Neural cell (in vitro differentiated cells): ENCODE measurements around the gene KRTAP2-4. TPM values are rescaled to one million over a fixed set of nuclear protein-coding genes. Genes with fewer than 3 reads are reported as not detected.
"Not testable (repeated sequence)": the region's sequence is repeated elsewhere in the genome, so short reads cannot be mapped to it uniquely, and the experiment has no call there.

Experiments used
- H2AFZ ChIP-seq: fragments of 200-600, 300-800 bp; sonication (generic), shearing (Covaris generic); 2 replicates; pipeline ENCODE4 v1.6.0; 2014; ENCODE audit warnings: low read depth, mild to moderate bottlenecking, antibody characterized with exemption, low read length, moderate library complexity
- H3F3A ChIP-seq: fragments of 200-600 bp; shearing (Covaris generic); 2 replicates; pipeline ENCODE4 v1.6.1; 2016; ENCODE audit warnings: mild to moderate bottlenecking, moderate library complexity, mixed read lengths, antibody characterized with exemption, low read length; ENCODE audit not compliant: insufficient read depth, poor library complexity, severe bottlenecking
- H3K27ac ChIP-seq: fragments of 200-600, 300-800 bp; sonication (generic), shearing (Covaris generic); 2 replicates; pipeline ENCODE4 v1.5.1; 2014; ENCODE audit warnings: mild to moderate bottlenecking, low read length, moderate library complexity
- H3K27me3 ChIP-seq: fragments of 300-800, 200-600 bp; sonication (generic), shearing (Covaris generic); 2 replicates; pipeline ENCODE4 v1.6.0; 2014; ENCODE audit warnings: mild to moderate bottlenecking, low read depth, low read length, moderate library complexity; ENCODE audit not compliant: insufficient read depth
- H3K36me3 ChIP-seq: fragments of 300-800, 200-600 bp; sonication (generic), shearing (Covaris generic); 2 replicates; pipeline ENCODE4 v1.5.1; 2014; ENCODE audit warnings: mild to moderate bottlenecking, antibody characterized with exemption, low read length, moderate library complexity; ENCODE audit not compliant: insufficient read depth
- H3K4me2 ChIP-seq: fragments of 300-800, 200-600 bp; sonication (generic), shearing (Covaris generic); 2 replicates; pipeline ENCODE4 v1.6.0; 2014; ENCODE audit warnings: mild to moderate bottlenecking, low read length
- H3K4me3 ChIP-seq: fragments of 300-800, 200-600 bp; sonication (generic), shearing (Covaris generic); 2 replicates; pipeline ENCODE4 v1.5.1; 2014; ENCODE audit warnings: mild to moderate bottlenecking, low read length, moderate library complexity
- H3K79me2 ChIP-seq: fragments of 200-600 bp; shearing (Covaris generic); replicated peaks from 2 replicates; pipeline ENCODE4 v1.6.0; 2014; ENCODE audit warnings: mild to moderate bottlenecking, low read length, moderate library complexity; ENCODE audit not compliant: insufficient read depth
- H3K9ac ChIP-seq: fragments of 300-800, 200-600 bp; sonication (generic), shearing (Covaris generic); 2 replicates; pipeline ENCODE4 v1.6.1; 2016; ENCODE audit warnings: mild to moderate bottlenecking, low read length, mixed read lengths
- H3K9me2 ChIP-seq: fragments of 200-600 bp; shearing (Covaris generic); 2 replicates; pipeline ENCODE4 v1.6.1; 2016; ENCODE audit warnings: mild to moderate bottlenecking, low read length, mixed read lengths; ENCODE audit not compliant: insufficient read depth
- H3K9me3 ChIP-seq: fragments of 200-600, 300-800 bp; sonication (generic), shearing (Covaris generic); 2 replicates; pipeline ENCODE4 v1.6.1; 2016; ENCODE audit warnings: mild to moderate bottlenecking, mixed run types, low read length, moderate library complexity, mixed read lengths
- H4K20me1 ChIP-seq: fragments of 200-600 bp; shearing (Covaris generic); 2 replicates; pipeline ENCODE4 v1.6.1; 2016; ENCODE audit warnings: mild to moderate bottlenecking, mixed run types; ENCODE audit not compliant: insufficient read depth
- EP300 ChIP-seq: fragments of 450-650 bp; conservative IDR thresholded peaks from 2 replicates; pipeline ENCODE4 v1.6.1; 2014; ENCODE audit warnings: antibody characterized with exemption, mild to moderate bottlenecking, moderate library complexity; ENCODE audit not compliant: poor library complexity, severe bottlenecking
- EZH2 ChIP-seq: fragments of 200-600, 300-800 bp; shearing (Covaris generic), sonication (generic); IDR thresholded peaks from 2 replicates; pipeline ENCODE4 v1.6.1; 2014; ENCODE audit warnings: antibody characterized with exemption, low read length, borderline replicate concordance, mild to moderate bottlenecking; ENCODE audit not compliant: insufficient read depth, poor library complexity, severe bottlenecking
- MXI1 ChIP-seq: fragments of 450-650 bp; conservative IDR thresholded peaks from 2 replicates; pipeline ENCODE4 v1.6.1; 2014; ENCODE audit warnings: antibody characterized with exemption, mild to moderate bottlenecking; ENCODE audit not compliant: poor library complexity, severe bottlenecking
- POLR2AphosphoS5 ChIP-seq: IDR thresholded peaks from 2 replicates; pipeline ENCODE4 v1.6.1; 2012
- RAD21 ChIP-seq: fragments of 450-650 bp; conservative IDR thresholded peaks from 2 replicates; pipeline ENCODE4 v1.6.1; 2014; ENCODE audit warnings: antibody characterized with exemption, mild to moderate bottlenecking, moderate library complexity
- SMC3 ChIP-seq: fragments of 450-650 bp; conservative IDR thresholded peaks from 2 replicates; pipeline ENCODE4 v1.6.1; 2014; ENCODE audit warnings: antibody characterized with exemption, mild to moderate bottlenecking, moderate library complexity; ENCODE audit not compliant: poor library complexity
- TAF1 ChIP-seq: IDR thresholded peaks from 2 replicates; pipeline ENCODE4 v1.6.1; 2012; ENCODE audit warnings: low read depth
- polyA plus RNA-seq: library from polyadenylated mRNA; depleted of rRNA; stranded (reverse); fragments of >200 nt; gene quantifications from 2 replicates; pipeline ENCODE4 v1.2.3, GENCODE V29; 2014
- TF ChIP-seq, protein P1 (sequence below): fragments of 450-650 bp; IDR thresholded peaks from 2 replicates; pipeline ENCODE4 v1.5.1; 2014; ENCODE audit warnings: antibody characterized with exemption, mild to moderate bottlenecking, moderate library complexity; ENCODE audit not compliant: poor library complexity, severe bottlenecking
- TF ChIP-seq, protein P2 (sequence below): IDR thresholded peaks from 2 replicates; pipeline ENCODE4 v1.6.1; 2012; ENCODE audit warnings: borderline replicate concordance

The KRTAP2-4 gene
- polyA plus RNA-seq, 1 donor from 2014 or later = not detected

DNA sequence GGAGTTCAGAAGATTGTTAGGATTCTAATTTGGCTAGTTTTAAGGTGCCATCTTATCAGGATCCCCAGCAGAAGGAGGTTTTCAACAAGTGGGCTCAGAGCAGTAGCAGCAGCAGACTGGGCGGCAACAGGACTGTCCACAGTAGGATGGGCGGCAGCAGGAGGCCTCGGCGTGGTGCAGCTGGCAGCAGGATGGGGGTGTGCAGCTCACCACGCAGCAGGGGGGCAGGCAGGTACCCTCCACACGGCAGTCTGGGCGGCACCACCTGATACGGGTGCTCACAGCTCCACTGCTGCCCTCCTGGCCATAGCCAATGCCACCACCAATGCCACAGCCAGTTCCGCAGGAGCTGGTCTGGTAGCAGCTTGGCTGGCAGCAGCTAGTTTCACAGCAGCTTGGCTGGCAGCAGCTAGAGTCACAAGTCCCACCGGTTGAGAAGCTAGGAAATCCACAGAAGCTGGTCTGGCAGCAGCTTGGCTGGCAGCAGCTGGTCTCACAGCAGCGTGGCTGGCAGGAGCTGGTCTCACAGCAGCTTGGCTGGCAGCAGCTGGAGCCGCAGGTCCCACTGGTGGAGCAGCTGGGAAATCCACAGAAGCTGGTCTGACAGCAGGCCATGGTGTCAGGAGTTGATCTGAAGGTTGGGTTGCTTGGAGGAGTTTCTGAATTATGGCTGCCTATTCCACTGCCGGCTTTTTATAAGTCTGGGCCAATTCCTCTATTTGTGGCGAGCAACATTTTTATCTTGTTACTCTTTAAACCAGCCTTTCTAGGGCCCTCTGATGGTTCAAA, 24.7 kb downstream of the KRTAP2-4 start, which contains the start of gene KRTAP1-1:
Gene KRTAP1-1, minus strand, starts transcription at position 668 of the 789 bp plus-strand sequence. Its CDS starts 53 bp downstream, at position 615.
- H3K4me2 ChIP-seq, H4K20me1 ChIP-seq, H3K9me3 ChIP-seq, H3K9ac ChIP-seq, H2AFZ ChIP-seq, H3K27ac ChIP-seq, H3K4me3 ChIP-seq, H3K79me2 ChIP-seq, H3F3A ChIP-seq, H3K27me3 ChIP-seq, H3K9me2 ChIP-seq, H3K36me3 ChIP-seq: not testable (repeated sequence)

DNA sequence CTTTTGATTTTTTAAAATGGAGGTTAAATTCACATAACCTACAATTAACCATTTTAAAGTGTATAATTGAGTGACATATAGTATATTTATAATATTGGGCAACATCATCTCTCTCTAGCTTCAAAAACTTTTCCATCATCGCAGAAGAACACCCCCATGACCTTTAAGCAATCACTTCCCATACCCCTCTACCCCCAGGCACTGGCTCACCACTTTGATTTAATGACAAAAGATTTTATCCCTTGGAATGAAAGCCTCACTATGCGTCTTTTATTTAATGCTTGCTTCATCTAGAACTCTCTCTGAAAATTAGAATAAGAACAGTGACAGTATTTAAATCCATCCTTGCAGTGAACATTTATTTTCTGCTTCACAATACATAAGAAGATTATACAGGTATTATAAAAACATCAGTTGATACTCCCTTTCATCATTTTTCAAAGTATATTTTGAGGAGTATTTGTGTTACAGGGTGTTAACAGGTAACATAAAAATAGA, 27.8 kb downstream of the KRTAP2-4 start:
- TF ChIP-seq SMC3 (no peak), EP300 (no peak)

DNA sequence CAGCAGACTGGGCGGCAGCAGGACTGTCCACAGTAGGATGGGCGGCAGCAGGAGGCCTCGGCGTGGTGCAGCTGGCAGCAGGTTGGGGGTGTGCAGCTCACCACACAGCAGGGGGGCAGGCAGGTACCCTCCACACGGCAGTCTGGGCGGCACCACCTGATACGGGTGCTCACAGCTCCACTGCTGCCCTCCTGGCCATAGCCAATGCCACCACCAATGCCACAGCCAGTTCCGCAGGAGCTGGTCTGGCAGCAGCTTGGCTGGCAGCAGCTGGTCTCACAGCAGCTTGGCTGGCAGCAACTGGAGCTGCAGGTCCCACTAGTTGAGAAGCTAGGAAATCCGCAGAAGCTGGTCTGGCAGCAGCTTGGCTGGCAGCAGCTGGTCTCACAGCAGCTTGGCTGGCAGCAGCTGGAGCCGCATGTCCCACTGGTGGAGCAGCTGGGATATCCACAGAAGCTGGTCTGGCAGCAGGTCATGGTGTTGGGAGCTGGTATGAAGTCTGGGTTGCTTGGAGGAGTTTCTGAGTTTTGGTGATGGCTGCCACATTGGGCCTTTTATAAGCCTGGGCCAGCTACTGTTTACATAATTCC, 31.2 kb downstream of the KRTAP2-4 start, which contains the start of gene KRTAP1-3:
Gene KRTAP1-3, minus strand, starts transcription at position 529 of the 590 bp plus-strand sequence. Its CDS starts 53 bp downstream, at position 476.
- not testable (repeated sequence) for H4K20me1 ChIP-seq, H3K9me3 ChIP-seq, H3F3A ChIP-seq, H3K36me3 ChIP-seq, H3K4me2 ChIP-seq, H2AFZ ChIP-seq, H3K79me2 ChIP-seq, H3K27ac ChIP-seq, H3K9ac ChIP-seq, H3K27me3 ChIP-seq, H3K4me3 ChIP-seq, H3K9me2 ChIP-seq

More for the DNA sequence above, 27.8 kb downstream of the KRTAP2-4 start:
- no peak overlapping the region for H3K4me2 ChIP-seq
- H3F3A ChIP-seq = no peaks in the 10 kb centered on the region
- no peaks in the 10 kb centered on the region for H3K9me3 ChIP-seq
- no peaks in the 10 kb centered on the region for H3K36me3 ChIP-seq
- H3K9me2 ChIP-seq = no peaks in the 10 kb centered on the region
- no peak overlapping the region for H3K9ac ChIP-seq
- no peak overlapping the region for H3K4me3 ChIP-seq
- H4K20me1 ChIP-seq = no peaks in the 10 kb centered on the region
- H3K27me3 ChIP-seq = no peaks in the 10 kb centered on the region
- no peaks in the 10 kb centered on the region for H3K79me2 ChIP-seq
- no peak overlapping the region for H2AFZ ChIP-seq
- H3K27ac ChIP-seq = no peak overlapping the region

DNA sequence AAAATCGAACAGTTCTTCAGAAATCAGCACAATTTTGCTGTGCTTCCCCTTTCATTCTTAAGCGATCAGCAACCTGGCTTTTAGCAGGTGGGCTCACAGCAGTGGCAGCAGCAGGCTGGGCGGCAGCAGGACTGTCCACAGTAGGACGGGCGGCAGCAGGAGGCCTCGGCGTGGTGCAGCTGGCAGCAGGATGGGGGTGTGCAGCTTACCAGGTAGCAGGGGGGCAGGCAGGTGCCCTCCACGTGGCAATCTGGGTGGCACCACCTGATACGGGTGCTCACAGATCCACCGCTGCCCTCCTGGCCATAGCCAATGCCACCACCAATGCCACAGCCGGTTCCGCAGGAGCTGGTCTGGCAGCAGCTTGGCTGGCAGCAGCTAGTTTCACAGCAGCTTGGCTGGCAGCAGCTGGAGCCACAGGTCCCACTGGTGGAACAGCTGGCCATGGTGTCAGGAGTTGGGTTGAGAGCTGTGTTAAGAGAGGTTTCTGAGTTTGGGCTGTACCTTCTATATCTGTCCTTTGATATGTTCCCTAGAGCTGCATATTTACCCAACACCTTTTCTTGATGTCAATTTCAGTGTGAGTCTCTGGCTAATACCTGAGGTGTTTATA, 35.9 kb downstream of the KRTAP2-4 start, which contains the start of gene KRTAP1-4:
Gene KRTAP1-4, minus strand, starts transcription at position 563 of the 613 bp plus-strand sequence. Its CDS starts 117 bp downstream, at position 446.
- Histone ChIP-seq H3K4me3 (no peak within 1 kb of the TSS), H2AFZ (no peak within 1 kb of the TSS), H4K20me1 (no peaks in the 10 kb centered on the region)

More for the DNA sequence above, 35.9 kb downstream of the KRTAP2-4 start, which contains the start of gene KRTAP1-4:
- no peaks in the 10 kb centered on the region for H3K79me2 ChIP-seq
- no peaks in the 10 kb centered on the region for H3K9me2 ChIP-seq
- no peaks in the 10 kb centered on the region for H3F3A ChIP-seq
- no peaks in the 10 kb centered on the region for H3K27me3 ChIP-seq
- H3K9ac ChIP-seq = no peak within 1 kb of the TSS
- no peaks in the 10 kb centered on the region for H3K36me3 ChIP-seq
- no peak within 1 kb of the TSS for H3K27ac ChIP-seq
- TF ChIP-seq TAF1 (no peak), EZH2 (no peak), MXI1 (no peak), EP300 (no peak), SMC3 (no peak), POLR2AphosphoS5 (no peak), RAD21 (no peak)
- TF ChIP-seq, protein P1, sequence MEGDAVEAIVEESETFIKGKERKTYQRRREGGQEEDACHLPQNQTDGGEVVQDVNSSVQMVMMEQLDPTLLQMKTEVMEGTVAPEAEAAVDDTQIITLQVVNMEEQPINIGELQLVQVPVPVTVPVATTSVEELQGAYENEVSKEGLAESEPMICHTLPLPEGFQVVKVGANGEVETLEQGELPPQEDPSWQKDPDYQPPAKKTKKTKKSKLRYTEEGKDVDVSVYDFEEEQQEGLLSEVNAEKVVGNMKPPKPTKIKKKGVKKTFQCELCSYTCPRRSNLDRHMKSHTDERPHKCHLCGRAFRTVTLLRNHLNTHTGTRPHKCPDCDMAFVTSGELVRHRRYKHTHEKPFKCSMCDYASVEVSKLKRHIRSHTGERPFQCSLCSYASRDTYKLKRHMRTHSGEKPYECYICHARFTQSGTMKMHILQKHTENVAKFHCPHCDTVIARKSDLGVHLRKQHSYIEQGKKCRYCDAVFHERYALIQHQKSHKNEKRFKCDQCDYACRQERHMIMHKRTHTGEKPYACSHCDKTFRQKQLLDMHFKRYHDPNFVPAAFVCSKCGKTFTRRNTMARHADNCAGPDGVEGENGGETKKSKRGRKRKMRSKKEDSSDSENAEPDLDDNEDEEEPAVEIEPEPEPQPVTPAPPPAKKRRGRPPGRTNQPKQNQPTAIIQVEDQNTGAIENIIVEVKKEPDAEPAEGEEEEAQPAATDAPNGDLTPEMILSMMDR = no peak
- TF ChIP-seq, protein P2, sequence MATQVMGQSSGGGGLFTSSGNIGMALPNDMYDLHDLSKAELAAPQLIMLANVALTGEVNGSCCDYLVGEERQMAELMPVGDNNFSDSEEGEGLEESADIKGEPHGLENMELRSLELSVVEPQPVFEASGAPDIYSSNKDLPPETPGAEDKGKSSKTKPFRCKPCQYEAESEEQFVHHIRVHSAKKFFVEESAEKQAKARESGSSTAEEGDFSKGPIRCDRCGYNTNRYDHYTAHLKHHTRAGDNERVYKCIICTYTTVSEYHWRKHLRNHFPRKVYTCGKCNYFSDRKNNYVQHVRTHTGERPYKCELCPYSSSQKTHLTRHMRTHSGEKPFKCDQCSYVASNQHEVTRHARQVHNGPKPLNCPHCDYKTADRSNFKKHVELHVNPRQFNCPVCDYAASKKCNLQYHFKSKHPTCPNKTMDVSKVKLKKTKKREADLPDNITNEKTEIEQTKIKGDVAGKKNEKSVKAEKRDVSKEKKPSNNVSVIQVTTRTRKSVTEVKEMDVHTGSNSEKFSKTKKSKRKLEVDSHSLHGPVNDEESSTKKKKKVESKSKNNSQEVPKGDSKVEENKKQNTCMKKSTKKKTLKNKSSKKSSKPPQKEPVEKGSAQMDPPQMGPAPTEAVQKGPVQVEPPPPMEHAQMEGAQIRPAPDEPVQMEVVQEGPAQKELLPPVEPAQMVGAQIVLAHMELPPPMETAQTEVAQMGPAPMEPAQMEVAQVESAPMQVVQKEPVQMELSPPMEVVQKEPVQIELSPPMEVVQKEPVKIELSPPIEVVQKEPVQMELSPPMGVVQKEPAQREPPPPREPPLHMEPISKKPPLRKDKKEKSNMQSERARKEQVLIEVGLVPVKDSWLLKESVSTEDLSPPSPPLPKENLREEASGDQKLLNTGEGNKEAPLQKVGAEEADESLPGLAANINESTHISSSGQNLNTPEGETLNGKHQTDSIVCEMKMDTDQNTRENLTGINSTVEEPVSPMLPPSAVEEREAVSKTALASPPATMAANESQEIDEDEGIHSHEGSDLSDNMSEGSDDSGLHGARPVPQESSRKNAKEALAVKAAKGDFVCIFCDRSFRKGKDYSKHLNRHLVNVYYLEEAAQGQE = no peak
- H3K4me2 ChIP-seq = no peak within 1 kb of the TSS
- H3K9me3 ChIP-seq = no peaks in the 10 kb centered on the region
